ENCODE results near the gene GPR63. TPM values are rescaled to one million over a fixed set of nuclear protein-coding genes. Genes with fewer than 3 reads are reported as not detected.

Gene GPR63
- total RNA-seq, 1 experiment from 2014 or later = 5.9 TPM

DNA sequence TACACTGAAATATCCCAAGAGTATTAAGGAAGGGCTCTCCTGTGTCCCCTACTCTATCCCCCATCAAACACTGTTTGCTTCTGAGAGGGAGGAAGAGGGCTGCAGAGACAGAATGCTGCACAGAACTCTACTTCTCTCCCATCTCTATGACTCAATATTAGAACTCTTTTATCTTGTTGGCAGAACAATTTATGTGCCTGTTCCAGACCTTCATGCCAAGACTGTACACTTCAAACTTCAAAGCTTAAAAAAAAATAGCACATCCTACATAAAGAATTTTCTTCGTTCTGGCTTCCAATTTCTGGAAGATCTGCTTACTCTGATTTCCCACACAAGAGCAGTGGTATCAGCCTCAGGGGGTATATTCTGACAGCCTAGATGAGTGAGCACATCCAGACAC, 19.6 kb upstream of the GPR63 start:
- peak overlapping the region in 1 of 3 experiments; percentile 38; a peak in 1 of 7 replicates for H3K27ac Mint-ChIP-seq
- H3K27ac ChIP-seq (ENCODE audit: insufficient read length, low read depth, low read length) = no peak overlapping the region
- TF ChIP-seq, protein P1, sequence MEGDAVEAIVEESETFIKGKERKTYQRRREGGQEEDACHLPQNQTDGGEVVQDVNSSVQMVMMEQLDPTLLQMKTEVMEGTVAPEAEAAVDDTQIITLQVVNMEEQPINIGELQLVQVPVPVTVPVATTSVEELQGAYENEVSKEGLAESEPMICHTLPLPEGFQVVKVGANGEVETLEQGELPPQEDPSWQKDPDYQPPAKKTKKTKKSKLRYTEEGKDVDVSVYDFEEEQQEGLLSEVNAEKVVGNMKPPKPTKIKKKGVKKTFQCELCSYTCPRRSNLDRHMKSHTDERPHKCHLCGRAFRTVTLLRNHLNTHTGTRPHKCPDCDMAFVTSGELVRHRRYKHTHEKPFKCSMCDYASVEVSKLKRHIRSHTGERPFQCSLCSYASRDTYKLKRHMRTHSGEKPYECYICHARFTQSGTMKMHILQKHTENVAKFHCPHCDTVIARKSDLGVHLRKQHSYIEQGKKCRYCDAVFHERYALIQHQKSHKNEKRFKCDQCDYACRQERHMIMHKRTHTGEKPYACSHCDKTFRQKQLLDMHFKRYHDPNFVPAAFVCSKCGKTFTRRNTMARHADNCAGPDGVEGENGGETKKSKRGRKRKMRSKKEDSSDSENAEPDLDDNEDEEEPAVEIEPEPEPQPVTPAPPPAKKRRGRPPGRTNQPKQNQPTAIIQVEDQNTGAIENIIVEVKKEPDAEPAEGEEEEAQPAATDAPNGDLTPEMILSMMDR (conservative IDR thresholded peaks at IDR 0.05) = no peak
- no peak overlapping the region for H2BK20ac ChIP-seq (ENCODE audit: low read depth, low read length, poor library complexity, severe bottlenecking)
- no peaks in the 10 kb centered on the region for H3K9me3 ChIP-seq (ENCODE audit: control insufficient read depth, low read depth, low read length)
- no peak overlapping the region for H2BK120ac ChIP-seq (ENCODE audit: low read depth, low read length, poor library complexity, severe bottlenecking)
- H2BK15ac ChIP-seq (ENCODE audit: low read depth, low read length) = no peak overlapping the region
- H2BK5ac ChIP-seq (ENCODE audit: insufficient read length, low read length) = no peak overlapping the region
- no peak overlapping the region for H3K4me2 ChIP-seq (ENCODE audit: insufficient read depth, insufficient read length, low read length)
- no peak overlapping the region for H3K18ac ChIP-seq (ENCODE audit: insufficient read length, low read depth, low read length)
- H3K79me1 ChIP-seq (ENCODE audit: insufficient read depth, low read depth, low read length, poor library complexity, severe bottlenecking) = no peaks in the 10 kb centered on the region
- no peak overlapping the region for H3K9ac ChIP-seq (ENCODE audit: extremely low read depth, insufficient read length, low read length)
- no peak overlapping the region for H3K4ac ChIP-seq (ENCODE audit: low read depth, low read length)
- no peak overlapping the region for H3K14ac ChIP-seq (ENCODE audit: insufficient read depth, low read length)
- no peak overlapping the region for H2AK5ac ChIP-seq (ENCODE audit: insufficient read length, low read length)
- no peak overlapping the region for H3T11ph ChIP-seq (ENCODE audit: low read length)
- DNase-seq = no peak
- no peaks in the 10 kb centered on the region for H3K27me3 Mint-ChIP-seq (ENCODE audit: low read depth)
- no peak overlapping the region for H3K4me3 Mint-ChIP-seq
- no peak overlapping the region for H4K5ac ChIP-seq (ENCODE audit: insufficient read length, low read depth, low read length)
- H3K4me1 ChIP-seq (ENCODE audit: insufficient read depth, low read length) = no peaks in the 10 kb centered on the region
- H3K4me1 Mint-ChIP-seq = peaks cover 2 to 6% of the 10 kb centered on the region in 2 experiments; a peak in 1 of 4 replicates
- no peak overlapping the region for H4K8ac ChIP-seq (replicated peaks; ENCODE audit: insufficient read length, low read depth, low read length)
- H3K36me3 Mint-ChIP-seq (ENCODE audit: insufficient read depth in 1 of 3, low read depth in 3 of 3) = peaks cover 5 to 18% (median 17%) of the 10 kb centered on the region in 3 experiments; a peak in 6 of 7 replicates
- no peak overlapping the region for H3K56ac ChIP-seq (ENCODE audit: insufficient read length, low read depth, low read length)
- H3K27me3 ChIP-seq (ENCODE audit: insufficient read depth, low read length) = no peaks in the 10 kb centered on the region
- H4K20me1 ChIP-seq (ENCODE audit: control insufficient read depth, insufficient read depth, insufficient read length) = no peaks in the 10 kb centered on the region
- H2AFZ ChIP-seq (ENCODE audit: low read length) = no peak overlapping the region
- peaks cover 22 to 27% of the 10 kb centered on the region in 2 experiments for H3K9me3 Mint-ChIP-seq
- no CpG with 5 or more reads among the region's 1 CpG for WGBS (ENCODE audit: extremely low coverage, insufficient read length, low lambda C conversion rate)
- no peak overlapping the region for H3K23ac ChIP-seq (ENCODE audit: insufficient read length, low read depth, low read length)
- H3K23me2 ChIP-seq (ENCODE audit: insufficient read length, low read depth, low read length, poor library complexity, severe bottlenecking) = no peaks in the 10 kb centered on the region
- H3K79me2 ChIP-seq (ENCODE audit: insufficient read depth, low read length) = no peaks in the 10 kb centered on the region
- no peak overlapping the region for H2BK12ac ChIP-seq (ENCODE audit: insufficient read length, low read depth, low read length)
- H4K91ac ChIP-seq (ENCODE audit: insufficient read length, low read depth, low read length) = no peak overlapping the region
